ENCODE measurements around the gene CPT2. TPM values are rescaled to one million over a fixed set of nuclear protein-coding genes. Genes with fewer than 3 reads are reported as not detected.

The CPT2 gene
- total and polyA plus RNA-seq, 2 experiments from 2014 or later: 15.2 to 16.2 TPM

- Histone ChIP-seq H4K20me1 (ENCODE audit: insufficient read depth) (no peaks in the 10 kb centered on the region), H3K79me2 (ENCODE audit: insufficient read depth) (no peaks in the 10 kb centered on the region), H3K36me3 (ENCODE audit: low read depth) (no peaks in the 10 kb centered on the region), H3K9ac (no peak overlapping the region), H3K4me1 (ENCODE audit: insufficient read depth) (no peaks in the 10 kb centered on the region), H3K27me3 (replicated peaks; ENCODE audit: insufficient read depth) (no peaks in the 10 kb centered on the region), H3K27ac (no peak overlapping the region), H3F3A (ENCODE audit: insufficient read depth) (no peaks in the 10 kb centered on the region), H3K9me3 (ENCODE audit: low read depth) (no peaks in the 10 kb centered on the region), H2AFZ (no peak overlapping the region), H3K4me3 (no peak overlapping the region), H3K4me2 (ENCODE audit: unreplicated experiment) (no peak overlapping the region), H3K9me2 (ENCODE audit: insufficient read depth) (no peaks in the 10 kb centered on the region)
- no peak for TF ChIP-seq EZH2 (IDR thresholded peaks at IDR 0.05; ENCODE audit: insufficient read depth, poor library complexity, severe bottlenecking)
- no peak for TF ChIP-seq EZH2phosphoT487 (IDR thresholded peaks at IDR 0.05; ENCODE audit: insufficient read depth, low read depth)
- 72 to 76% methylated on average over 5 of the region's 5 CpGs for WGBS, 2 experiments (ENCODE audit: low coverage in 1 of 2, low lambda C conversion rate in 2 of 2, missing lambda C conversion rate in 2 of 2)
- no peak for DNase-seq
- in situ Hi-C loops (cut with MboI): no loop called here
Measured at GRCh38 chr1:53165408-53165961, 31.1 kb upstream of the CPT2 start.

DNA sequence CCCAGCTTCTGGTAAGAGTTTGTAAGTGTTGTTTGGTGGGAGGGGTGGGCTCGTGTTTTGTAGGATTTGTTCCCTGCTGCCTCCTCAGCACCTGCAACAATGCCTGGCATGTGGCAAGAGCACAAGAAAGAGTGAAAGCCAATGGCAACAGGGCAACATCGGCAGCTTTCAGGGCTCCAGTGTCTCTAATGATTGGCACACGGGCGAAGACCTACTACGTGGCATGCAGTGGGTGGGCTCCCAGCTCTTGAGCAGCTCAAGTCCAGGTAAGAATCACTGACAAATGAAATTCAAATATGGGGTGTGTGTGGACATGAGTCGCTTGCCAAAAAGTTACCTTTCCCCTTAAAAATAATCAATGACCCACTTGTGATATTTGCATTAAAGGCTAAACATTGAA lies 30.3 kb upstream of the CPT2 start:
- no peak overlapping the region for H3K4me2 ChIP-seq (ENCODE audit: unreplicated experiment)
- no peaks in the 10 kb centered on the region for H3K9me3 ChIP-seq (ENCODE audit: low read depth)
- no peak overlapping the region for H3K9ac ChIP-seq
- in situ Hi-C loops (cut with MboI): no loop called here
- no peak for TF ChIP-seq EZH2phosphoT487 (IDR thresholded peaks at IDR 0.05; ENCODE audit: insufficient read depth, low read depth)
- TF ChIP-seq EZH2 (IDR thresholded peaks at IDR 0.05; ENCODE audit: insufficient read depth, poor library complexity, severe bottlenecking): no peak
- no peaks in the 10 kb centered on the region for H3K79me2 ChIP-seq (ENCODE audit: insufficient read depth)
- H3K9me2 ChIP-seq (ENCODE audit: insufficient read depth): no peaks in the 10 kb centered on the region
- WGBS, 2 experiments (ENCODE audit: low coverage in 1 of 2, low lambda C conversion rate in 2 of 2, missing lambda C conversion rate in 2 of 2): 77 to 80% methylated on average over 6 of the region's 6 CpGs
- no peaks in the 10 kb centered on the region for H3K27me3 ChIP-seq (replicated peaks; ENCODE audit: insufficient read depth)
- no peaks in the 10 kb centered on the region for H3F3A ChIP-seq (ENCODE audit: insufficient read depth)
- H4K20me1 ChIP-seq (ENCODE audit: insufficient read depth): no peaks in the 10 kb centered on the region
- no peak overlapping the region for H3K27ac ChIP-seq
- H3K4me3 ChIP-seq: no peak overlapping the region
- no peak for DNase-seq
- H3K36me3 ChIP-seq (ENCODE audit: low read depth): no peaks in the 10 kb centered on the region
- H2AFZ ChIP-seq: no peak overlapping the region
- no peaks in the 10 kb centered on the region for H3K4me1 ChIP-seq (ENCODE audit: insufficient read depth)

GRCh38 chr1:53166912-53167311 lies 29.7 kb upstream of the CPT2 start:
- H3K27me3 ChIP-seq (replicated peaks; ENCODE audit: insufficient read depth): no peaks in the 10 kb centered on the region
- H3K9me2 ChIP-seq (ENCODE audit: insufficient read depth): no peaks in the 10 kb centered on the region
- no peaks in the 10 kb centered on the region for H3F3A ChIP-seq (ENCODE audit: insufficient read depth)
- no peak for TF ChIP-seq EZH2phosphoT487 (IDR thresholded peaks at IDR 0.05; ENCODE audit: insufficient read depth, low read depth)
- no peak for TF ChIP-seq EZH2 (IDR thresholded peaks at IDR 0.05; ENCODE audit: insufficient read depth, poor library complexity, severe bottlenecking)
- no peak overlapping the region for H3K4me2 ChIP-seq (ENCODE audit: unreplicated experiment)
- H3K9me3 ChIP-seq (ENCODE audit: low read depth): no peaks in the 10 kb centered on the region
- WGBS, 2 experiments (ENCODE audit: low coverage in 1 of 2, low lambda C conversion rate in 2 of 2, missing lambda C conversion rate in 2 of 2): 28 to 31% methylated on average over 8 of the region's 8 CpGs
- no peaks in the 10 kb centered on the region for H3K36me3 ChIP-seq (ENCODE audit: low read depth)
- H3K27ac ChIP-seq: no peak overlapping the region
- in situ Hi-C loops (cut with MboI): no loop called here
- no peaks in the 10 kb centered on the region for H3K79me2 ChIP-seq (ENCODE audit: insufficient read depth)
- H3K4me1 ChIP-seq (ENCODE audit: insufficient read depth): no peaks in the 10 kb centered on the region
- H4K20me1 ChIP-seq (ENCODE audit: insufficient read depth): no peaks in the 10 kb centered on the region
- H3K4me3 ChIP-seq: no peak overlapping the region
- H2AFZ ChIP-seq: no peak overlapping the region
- no peak overlapping the region for H3K9ac ChIP-seq
- DNase-seq: no peak

- 12 to 14% methylated on average over 6 of the region's 6 CpGs for WGBS, 2 experiments (ENCODE audit: low coverage in 1 of 2, low lambda C conversion rate in 2 of 2, missing lambda C conversion rate in 2 of 2)
- Histone ChIP-seq H4K20me1 (ENCODE audit: insufficient read depth) (no peaks in the 10 kb centered on the region), H3K9ac (0 out of 2 replicates have a peak overlapping the region, but pooled peaks have one; percentile 2), H3F3A (ENCODE audit: insufficient read depth) (peaks cover 24% of the 10 kb centered on the region), H3K9me2 (ENCODE audit: insufficient read depth) (no peaks in the 10 kb centered on the region), H3K4me3 (no peak overlapping the region), H3K79me2 (ENCODE audit: insufficient read depth) (no peaks in the 10 kb centered on the region), H3K36me3 (ENCODE audit: low read depth) (no peaks in the 10 kb centered on the region), H2AFZ (peak overlapping the region; percentile 69), H3K4me2 (ENCODE audit: unreplicated experiment) (no peak overlapping the region), H3K9me3 (ENCODE audit: low read depth) (no peaks in the 10 kb centered on the region), H3K27ac (no peak overlapping the region), H3K27me3 (replicated peaks; ENCODE audit: insufficient read depth) (no peaks in the 10 kb centered on the region), H3K4me1 (ENCODE audit: insufficient read depth) (peaks cover 36% of the 10 kb centered on the region)
- DNase-seq: peak; percentile 71
- TF ChIP-seq EZH2phosphoT487 (IDR thresholded peaks at IDR 0.05; ENCODE audit: insufficient read depth, low read depth) (no peak), EZH2 (IDR thresholded peaks at IDR 0.05; ENCODE audit: insufficient read depth, poor library complexity, severe bottlenecking) (no peak)
- in situ Hi-C loops (cut with MboI): no loop called here
Measured at GRCh38 chr1:53172426-53173128, 24.0 kb upstream of the CPT2 start.

All from GM23248 (cell line).